ENCODE measurements around the gene GOLGA6L22.
"Not testable (repeated sequence)": the region's sequence is repeated elsewhere in the genome, so short reads cannot be mapped to it uniquely, and the experiment has no call there.

Gene GOLGA6L22, protein sequence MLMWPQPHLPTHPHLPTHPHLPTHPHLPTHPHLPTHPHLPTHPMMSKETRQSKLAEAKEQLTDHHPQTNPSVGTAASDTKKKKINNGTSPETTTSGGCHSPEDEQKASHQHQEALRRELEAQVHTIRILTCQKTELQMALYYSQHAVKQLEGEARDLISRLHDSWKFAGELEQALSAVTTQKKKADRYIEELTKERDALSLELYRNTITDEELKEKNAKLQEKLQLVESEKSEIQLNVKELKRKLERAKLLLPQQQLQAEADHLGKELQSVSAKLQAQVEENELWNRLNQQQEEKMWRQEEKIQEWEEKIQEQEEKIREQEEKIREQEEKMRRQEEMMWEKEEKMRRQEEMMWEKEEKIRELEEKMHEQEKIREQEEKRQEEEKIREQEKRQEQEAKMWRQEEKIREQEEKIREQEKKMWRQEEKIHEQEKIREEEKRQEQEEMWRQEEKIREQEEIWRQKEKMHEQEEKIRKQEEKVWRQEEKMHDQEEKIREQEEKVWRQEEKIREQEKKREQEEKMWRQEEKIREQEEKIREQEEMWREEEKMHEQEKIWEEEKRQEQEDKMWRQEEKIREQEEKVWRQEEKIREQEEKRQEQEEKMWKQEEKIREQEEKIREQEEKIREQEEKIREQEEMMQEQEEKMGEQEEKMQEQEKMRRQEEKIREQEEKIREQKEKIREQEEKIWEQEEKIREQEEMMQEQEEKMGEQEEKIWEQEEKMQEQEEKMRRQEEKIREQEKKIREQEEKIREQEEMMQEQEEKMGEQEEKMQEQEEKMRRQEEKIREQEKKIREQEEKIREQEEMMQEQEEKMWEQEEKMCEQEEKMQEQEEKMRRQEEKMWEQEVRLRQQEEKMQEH

GRCh38 chr15:22458603-22459002 lies at the start of gene GOLGA6L22:
Gene GOLGA6L22, plus strand, starts transcription at chr15:22458903. Its CDS starts 91 bp downstream, at chr15:22458994.
- FAIRE-seq, result not testable (repeated sequence)

DNA sequence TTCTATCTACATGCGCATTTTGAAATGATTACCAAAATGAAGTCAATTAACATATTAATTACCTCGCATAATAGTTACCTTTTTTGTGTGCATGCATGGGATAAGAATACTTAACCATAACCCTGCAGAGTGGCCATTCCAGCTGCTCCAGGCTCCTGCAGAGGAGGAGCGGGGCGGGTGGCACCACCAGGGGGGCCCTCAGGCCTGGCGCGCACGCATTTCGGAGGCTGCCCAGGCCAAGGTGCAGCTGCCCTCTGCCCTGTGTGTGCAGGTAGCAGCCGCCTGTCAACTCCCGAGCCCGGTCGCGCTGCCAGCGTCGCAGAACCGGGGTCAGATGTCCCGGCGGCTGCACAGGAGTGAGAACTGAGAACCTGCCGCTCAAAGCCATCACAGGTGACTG lies 41.4 kb upstream of the GOLGA6L22 start:
- FAIRE-seq, result not testable (repeated sequence)

- FAIRE-seq, result not testable (repeated sequence)
These were observed 40.9 kb upstream of the GOLGA6L22 start for GRCh38 chr15:22417795-22418194.

GRCh38 chr15:22418212-22418611 lies 40.5 kb upstream of the GOLGA6L22 start:
- not testable (repeated sequence) for FAIRE-seq

- FAIRE-seq, result not testable (repeated sequence)
These were observed 40.0 kb upstream of the GOLGA6L22 start for GRCh38 chr15:22418666-22419065.

GRCh38 chr15:22420340-22420739 lies 38.4 kb upstream of the GOLGA6L22 start:
- not testable (repeated sequence) for FAIRE-seq

GRCh38 chr15:22429426-22429825 lies 29.3 kb upstream of the GOLGA6L22 start:
- FAIRE-seq, result not testable (repeated sequence)

DNA sequence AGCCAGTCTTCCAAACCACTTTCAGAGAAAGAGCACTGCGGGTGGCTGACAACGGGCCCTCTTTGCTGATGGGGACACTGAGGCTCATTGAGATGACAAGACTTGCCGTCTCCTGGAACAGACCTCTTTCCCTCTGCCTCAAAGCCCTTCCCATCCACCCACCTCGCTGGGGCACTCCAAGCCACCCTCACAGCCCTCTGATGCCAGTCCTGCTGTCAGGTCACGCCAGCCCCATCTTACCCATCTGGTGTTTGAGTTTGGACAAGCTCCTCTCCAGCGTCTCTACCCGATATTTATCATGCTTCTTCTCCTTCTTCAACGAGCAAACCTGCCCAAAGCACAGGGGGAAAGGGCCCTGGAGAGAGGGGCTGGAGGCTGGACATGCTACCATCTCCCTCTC lies 27.0 kb upstream of the GOLGA6L22 start:
- FAIRE-seq, result not testable (repeated sequence)

DNA sequence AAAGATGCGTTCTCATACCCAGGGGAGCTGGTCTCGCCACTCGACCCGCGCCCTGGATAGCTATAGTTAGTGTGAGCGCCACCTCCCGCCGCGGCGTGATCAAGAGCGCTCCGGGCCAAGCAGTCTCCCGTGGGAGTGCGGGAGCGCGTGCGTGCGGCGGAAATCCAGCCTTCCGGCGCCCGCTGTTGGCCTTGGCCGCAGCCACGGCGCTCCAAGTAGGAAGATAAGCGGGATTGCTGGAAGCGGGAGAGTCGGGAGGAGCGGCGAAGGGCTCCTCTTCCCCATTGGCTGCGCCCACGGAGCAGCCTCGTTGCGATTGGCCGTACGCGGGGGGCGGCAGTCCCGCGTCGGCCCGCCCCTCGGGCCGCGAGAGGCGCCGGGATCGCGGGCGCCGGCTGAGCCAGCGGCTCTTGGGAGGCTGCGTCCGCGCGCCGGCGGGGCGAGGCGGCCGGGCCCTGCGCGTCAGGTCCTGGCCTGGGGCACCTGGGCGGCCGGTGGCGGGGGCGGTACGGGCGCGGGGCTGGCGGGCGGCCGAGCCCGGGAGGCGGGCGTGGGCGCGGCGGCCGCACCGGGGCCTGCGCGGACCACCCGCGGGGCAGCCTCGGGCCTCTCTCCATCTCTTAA lies 35.9 kb downstream of the GOLGA6L22 start:
- not testable (repeated sequence) for FAIRE-seq

- not testable (repeated sequence) for FAIRE-seq
These were observed 38.5 kb downstream of the GOLGA6L22 start for GRCh38 chr15:22497200-22497599.

DNA sequence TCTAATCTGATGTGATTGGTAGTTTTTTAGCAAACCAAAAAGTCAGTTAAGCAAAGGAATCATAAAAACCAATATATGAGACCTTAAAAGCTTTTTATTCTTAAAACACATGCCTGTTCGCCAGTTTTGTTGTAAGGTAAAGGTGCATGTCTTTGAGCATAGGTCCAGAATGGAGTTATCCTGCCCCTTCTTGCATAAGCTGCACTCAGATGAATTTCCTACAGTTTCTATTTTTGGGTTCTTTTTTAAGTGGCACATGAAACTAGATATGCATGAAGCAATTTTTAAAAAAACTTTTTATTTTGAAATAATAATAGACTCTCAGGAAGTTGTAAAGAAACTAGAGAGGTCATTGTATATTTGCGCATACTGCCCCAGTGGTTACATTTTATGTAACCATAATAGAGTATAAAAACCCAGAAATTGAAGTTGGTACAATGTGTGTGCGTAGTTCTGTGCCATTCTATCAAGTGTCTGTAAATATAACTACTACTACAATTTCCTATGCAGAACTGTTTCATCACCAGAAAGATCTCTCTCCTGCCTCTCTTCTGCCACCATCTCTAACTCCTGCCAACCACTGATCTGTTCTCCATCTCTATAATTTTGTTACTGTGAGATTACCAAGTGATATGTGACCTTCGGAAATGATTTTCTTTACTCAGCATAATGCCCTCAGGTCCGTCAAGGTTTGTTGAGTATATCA lies 39.7 kb downstream of the GOLGA6L22 start:
- not testable (repeated sequence) for FAIRE-seq

DNA sequence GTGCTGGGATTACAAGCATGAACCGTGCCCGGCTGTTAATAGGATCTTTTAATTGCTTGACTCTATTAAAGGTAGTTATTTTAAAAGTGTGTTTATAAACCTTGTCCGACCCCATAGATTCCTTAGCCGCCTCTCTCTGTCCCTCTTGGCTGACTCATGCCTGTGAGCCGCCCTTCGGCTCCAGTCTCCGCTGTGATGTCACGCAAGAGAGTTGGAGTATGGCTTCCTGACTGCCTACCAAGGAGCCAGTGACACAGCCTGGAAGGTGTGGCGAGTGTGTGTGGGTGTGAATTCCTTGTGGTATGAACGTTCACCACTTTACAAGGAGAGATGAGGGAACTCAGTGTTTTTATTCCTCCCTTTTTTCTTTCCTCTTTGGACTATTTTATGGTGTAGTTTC lies 43.6 kb downstream of the GOLGA6L22 start:
- not testable (repeated sequence) for FAIRE-seq

- not testable (repeated sequence) for FAIRE-seq
These were observed 48.3 kb downstream of the GOLGA6L22 start for GRCh38 chr15:22506959-22507358.

- not testable (repeated sequence) for FAIRE-seq
These were observed 57.4 kb downstream of the GOLGA6L22 start for GRCh38 chr15:22516140-22516539.
